ENCODE measurements around the gene EEF1AKMT2.

EEF1AKMT2 gene

GRCh38 chr10:124719213-124719851, 72.4 kb downstream of the EEF1AKMT2 start:
- peak; percentile 58 for DNase-seq (ENCODE audit: low read depth)

GRCh38 chr10:124717911-124718741, 73.6 kb downstream of the EEF1AKMT2 start:
- DNase-seq (ENCODE audit: low read depth): peak; percentile 79

GRCh38 chr10:124717041-124717757, 74.5 kb downstream of the EEF1AKMT2 start:
- DNase-seq (ENCODE audit: low read depth): no peak

GRCh38 chr10:124716369-124716768, 75.3 kb downstream of the EEF1AKMT2 start:
- no peak for DNase-seq (ENCODE audit: low read depth)

GRCh38 chr10:124715439-124715838, 76.2 kb downstream of the EEF1AKMT2 start:
- DNase-seq (ENCODE audit: low read depth): no peak

- DNase-seq (ENCODE audit: low read depth): no peak
These were observed 77.9 kb downstream of the EEF1AKMT2 start for GRCh38 chr10:124713679-124714255.

GRCh38 chr10:124712704-124713407, 78.8 kb downstream of the EEF1AKMT2 start:
- DNase-seq (ENCODE audit: low read depth): no peak

GRCh38 chr10:124711145-124711544, 80.5 kb downstream of the EEF1AKMT2 start:
- DNase-seq (ENCODE audit: low read depth): no peak

- no peak for DNase-seq (ENCODE audit: low read depth)
These were observed 81.3 kb downstream of the EEF1AKMT2 start for GRCh38 chr10:124710266-124710881.

GRCh38 chr10:124709861-124710260, 81.8 kb downstream of the EEF1AKMT2 start:
- no peak for DNase-seq (ENCODE audit: low read depth)

- DNase-seq (ENCODE audit: low read depth): no peak
These were observed 82.7 kb downstream of the EEF1AKMT2 start for GRCh38 chr10:124708922-124709520.

GRCh38 chr10:124708246-124708779, 83.4 kb downstream of the EEF1AKMT2 start:
- DNase-seq (ENCODE audit: low read depth): no peak

Data from activated gamma-delta T cell treated with anti-CD3 and anti-CD28 coated beads, Interleukin-2, amount 50 U/mL, for 16 hours (primary cell).